GM19023 (cell line): ENCODE measurements around the gene MT1F.
A peak's percentile ranks its signal among the peaks of the same experiment; 100 is the strongest.

Source experiments
- ATAC-seq: cut with Tn5 transposase; IDR thresholded peaks from one replicate; pipeline ENCODE4 v1.9.1; 2021; ENCODE audit warnings: mild to moderate bottlenecking, moderate library complexity; ENCODE audit not compliant: unreplicated experiment

Gene MT1F

GRCh38 chr16:56625140-56625942 lies 32.4 kb upstream of the MT1F start, which contains the start of gene MT1E:
MT1E (plus strand) TSS chr16:56625781; CDS start chr16:56625852, 71 bp downstream.
- peak; percentile 54 for ATAC-seq

DNA sequence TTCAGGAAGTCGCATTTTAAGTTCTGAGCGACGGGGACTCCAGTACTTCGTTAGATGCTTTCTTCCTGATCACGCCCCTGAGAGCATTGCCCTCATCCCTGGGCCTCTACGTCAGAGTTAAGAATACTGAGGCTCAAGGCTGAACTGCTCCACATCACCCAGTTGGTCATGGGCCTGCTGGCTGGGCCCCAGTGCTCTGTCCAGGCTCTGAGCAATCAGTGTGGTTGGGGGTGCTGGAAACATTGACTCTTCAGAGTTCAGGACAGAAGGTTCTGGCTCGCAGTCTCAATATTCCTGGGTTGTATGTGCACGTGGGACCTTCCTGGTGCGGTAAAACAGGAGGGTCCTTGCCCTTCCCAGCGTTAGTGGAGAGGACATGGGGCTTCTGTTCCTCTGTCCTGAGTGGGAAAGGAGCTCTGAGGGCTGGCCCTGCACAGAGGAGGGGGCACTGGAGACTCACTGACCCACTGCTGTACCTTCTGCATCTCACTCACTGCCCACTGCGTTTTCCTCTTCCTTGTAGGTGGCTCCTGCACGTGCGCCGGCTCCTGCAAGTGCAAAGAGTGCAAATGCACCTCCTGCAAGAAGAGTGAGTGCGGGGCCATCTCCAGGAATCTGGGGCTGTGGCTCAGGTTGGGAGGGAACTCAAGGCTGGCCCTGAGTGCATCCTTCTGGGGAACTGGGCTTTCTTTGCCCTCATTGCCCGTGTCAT lies 31.7 kb upstream of the MT1F start:
- peak; percentile 13 for ATAC-seq

DNA sequence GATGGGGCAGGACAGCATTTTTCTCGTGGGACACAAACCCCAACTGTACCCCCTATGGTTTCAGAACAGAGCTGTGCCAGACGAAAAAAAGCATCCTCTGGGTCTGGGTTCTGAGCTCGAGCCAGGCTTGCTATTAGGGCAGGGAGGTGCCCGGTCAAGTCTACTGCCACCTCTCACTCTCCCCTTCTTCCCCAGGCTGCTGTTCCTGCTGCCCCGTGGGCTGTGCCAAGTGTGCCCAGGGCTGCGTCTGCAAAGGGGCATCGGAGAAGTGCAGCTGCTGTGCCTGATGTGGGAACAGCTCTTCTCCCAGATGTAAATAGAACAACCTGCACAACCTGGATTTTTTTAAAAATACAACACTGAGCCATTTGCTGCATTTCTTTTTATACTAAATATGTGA lies 31.1 kb upstream of the MT1F start:
- ATAC-seq, result no peak

- ATAC-seq, result no peak
These were observed 29.0 kb upstream of the MT1F start for GRCh38 chr16:56628486-56629350.

- ATAC-seq, result no peak
These were observed 28.2 kb upstream of the MT1F start for GRCh38 chr16:56629531-56629930.

- ATAC-seq, result peak; percentile 69
These were observed 27.6 kb upstream of the MT1F start for GRCh38 chr16:56630134-56630533.

DNA sequence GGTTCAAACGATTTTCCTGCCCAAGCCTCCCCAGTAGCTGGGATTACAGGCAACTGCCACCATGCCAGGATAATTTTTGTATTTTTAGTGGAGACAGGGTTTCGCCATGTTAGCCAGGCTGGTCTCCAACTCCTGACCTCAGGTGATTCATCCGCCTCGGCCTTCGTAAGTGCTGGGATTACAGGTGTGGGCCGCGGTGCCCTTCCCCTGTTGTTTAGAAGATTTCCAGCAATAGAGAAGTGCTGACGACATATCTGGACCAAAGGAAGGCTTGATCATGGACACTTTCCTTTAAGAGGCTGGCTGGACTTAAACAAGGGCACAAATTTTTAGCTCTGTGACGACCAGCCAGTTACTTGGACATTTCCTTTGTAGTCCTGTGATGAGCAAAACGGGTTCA lies 26.6 kb upstream of the MT1F start:
- no peak for ATAC-seq

GRCh38 chr16:56631832-56632155 lies 26.0 kb upstream of the MT1F start:
- no peak for ATAC-seq

DNA sequence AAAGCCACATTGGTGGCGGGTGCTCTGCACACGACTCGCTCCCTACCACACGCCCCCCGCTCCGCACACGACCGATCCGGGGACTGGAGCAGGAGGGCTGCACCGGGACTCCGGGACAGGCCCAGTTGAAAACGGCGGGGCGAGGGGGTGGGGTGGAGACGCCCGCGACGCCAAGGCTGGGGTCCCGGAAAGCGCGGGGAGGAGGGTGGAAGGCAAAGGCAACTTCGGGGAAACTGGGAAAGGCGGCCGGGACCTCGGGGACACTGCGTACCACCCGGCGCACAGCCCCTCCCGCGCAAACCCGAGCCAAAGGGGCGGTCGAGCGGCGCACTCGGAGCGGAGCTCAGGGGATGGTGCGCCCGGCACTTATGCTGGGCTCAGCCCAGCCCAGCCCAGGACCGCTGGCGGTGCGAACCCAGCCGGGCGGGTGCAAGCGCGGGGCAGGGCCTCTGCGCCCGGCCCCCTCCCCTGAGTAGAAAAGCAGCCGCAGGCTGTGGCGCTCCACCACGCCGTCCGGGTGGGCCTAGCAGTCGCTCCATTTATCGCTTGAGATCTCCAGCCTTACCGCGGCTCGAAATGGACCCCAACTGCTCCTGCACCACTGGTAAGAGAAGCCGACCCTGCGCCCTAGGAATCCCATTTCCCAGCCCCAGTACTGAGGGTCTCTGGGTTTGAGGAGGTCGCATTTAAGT lies 25.5 kb upstream of the MT1F start, which contains the start of gene MT1M:
Gene MT1M, plus strand, starts transcription at position 504 of the 692 bp plus-strand sequence. Its CDS starts 73 bp downstream, at position 577.
- no peak for ATAC-seq

DNA sequence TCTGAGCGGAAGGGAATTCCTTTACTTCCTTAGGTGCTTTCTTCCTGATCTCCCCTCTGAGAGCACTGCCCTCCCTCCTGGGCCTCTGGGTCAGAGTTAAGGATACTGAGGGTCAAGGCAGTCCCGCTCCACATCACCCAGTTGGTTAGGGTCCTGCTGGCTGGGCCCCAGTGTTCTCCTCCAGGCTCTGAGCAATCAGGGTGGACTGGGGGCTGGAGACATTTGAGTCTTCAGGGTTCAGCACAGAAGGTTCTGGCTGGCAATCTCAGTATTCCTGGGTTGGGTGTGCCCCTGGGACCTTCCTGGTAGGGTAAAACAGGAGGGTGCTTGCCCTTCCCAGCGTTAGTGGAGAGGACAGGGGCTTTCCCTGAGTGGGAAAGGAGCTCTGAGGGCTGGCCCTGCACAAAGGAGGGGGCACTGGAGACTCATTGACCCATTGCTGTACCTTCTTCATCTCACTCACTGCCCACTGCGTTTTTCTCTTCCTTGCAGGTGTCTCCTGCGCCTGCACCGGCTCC lies 24.9 kb upstream of the MT1F start:
- no peak for ATAC-seq

DNA sequence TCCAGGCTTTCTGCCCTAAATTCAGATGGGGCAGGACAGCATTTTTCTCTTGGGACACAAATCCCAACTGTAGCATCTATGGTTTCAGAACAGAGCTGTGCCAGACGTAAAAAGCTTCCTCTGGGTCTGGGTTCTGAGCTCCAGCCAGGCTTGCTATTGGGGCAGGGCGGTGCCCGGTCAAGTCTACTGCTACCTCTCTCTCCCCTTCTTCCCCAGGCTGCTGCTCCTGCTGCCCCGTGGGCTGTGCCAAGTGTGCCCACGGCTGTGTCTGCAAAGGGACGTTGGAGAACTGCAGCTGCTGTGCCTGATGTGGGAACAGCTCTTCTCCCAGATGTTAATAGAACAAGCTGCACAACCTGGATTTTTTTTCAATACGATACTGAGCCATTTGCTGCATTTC lies 24.2 kb upstream of the MT1F start:
- ATAC-seq, result no peak

- ATAC-seq, result no peak
These were observed 22.9 kb upstream of the MT1F start for GRCh38 chr16:56634715-56635440.

GRCh38 chr16:56635441-56635967 lies 22.3 kb upstream of the MT1F start:
- ATAC-seq, result no peak

DNA sequence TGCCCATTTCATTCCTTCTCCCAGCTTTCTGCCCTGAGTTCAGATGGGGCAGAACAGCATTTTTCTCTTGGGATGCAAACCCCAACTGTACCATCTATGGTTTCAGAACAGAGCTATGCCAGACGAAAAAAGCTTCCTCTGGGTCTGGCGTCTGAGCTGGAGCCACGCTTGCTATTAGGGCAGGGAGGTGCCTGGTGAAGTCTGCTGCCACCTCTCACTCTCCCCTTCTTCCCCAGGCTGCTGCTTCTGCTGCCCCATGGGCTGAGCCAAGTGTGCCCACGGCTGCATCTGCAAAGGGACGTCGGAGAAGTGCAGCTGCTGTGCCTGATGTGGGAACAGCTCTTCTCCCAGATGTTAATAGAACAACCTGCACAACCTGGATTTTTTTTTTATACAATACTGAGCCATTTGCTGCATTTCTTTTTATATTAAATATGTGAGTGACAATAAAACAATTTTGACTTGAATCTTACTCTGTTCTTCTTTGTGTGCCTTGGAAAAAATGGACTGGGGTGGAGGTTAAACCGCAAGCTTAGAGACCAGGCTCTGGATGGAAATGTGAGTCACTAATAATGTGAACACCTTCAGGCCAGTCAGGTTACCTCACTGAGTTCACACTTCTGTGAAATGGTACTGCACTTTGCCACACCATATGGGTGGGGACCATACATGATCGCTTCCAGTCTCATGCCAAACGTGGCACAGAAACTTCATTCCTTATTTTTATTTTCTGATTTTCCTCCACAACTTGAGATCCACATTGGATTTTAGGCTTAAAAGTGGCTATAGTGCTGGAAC lies 20.9 kb upstream of the MT1F start:
- no peak for ATAC-seq

GRCh38 chr16:56637814-56638750 lies 19.7 kb upstream of the MT1F start, which contains the start of gene MT1A:
MT1A (plus strand) TSS chr16:56638666; CDS start chr16:56638739, 73 bp downstream.
- ATAC-seq, result no peak

- ATAC-seq, result no peak
These were observed 18.7 kb upstream of the MT1F start for GRCh38 chr16:56639045-56639444.

DNA sequence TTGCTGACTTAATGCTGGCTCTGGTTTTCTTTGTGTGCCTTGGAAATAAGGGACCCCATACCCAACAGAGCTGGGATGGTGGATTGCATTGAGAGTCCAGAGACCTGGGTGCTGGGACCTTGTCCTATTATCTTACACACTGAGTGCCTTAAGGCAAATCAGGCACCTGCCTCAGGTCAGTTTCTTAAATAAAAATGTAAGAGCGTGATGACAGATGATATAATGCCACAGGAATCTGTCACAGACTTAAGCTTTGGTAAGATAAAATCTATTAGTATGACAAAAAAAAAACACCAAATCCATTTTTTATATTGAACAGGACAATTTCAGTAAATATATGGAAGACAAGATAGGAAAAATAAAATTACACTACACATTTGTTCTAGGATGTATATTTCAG lies 17.7 kb upstream of the MT1F start:
- no peak for ATAC-seq

DNA sequence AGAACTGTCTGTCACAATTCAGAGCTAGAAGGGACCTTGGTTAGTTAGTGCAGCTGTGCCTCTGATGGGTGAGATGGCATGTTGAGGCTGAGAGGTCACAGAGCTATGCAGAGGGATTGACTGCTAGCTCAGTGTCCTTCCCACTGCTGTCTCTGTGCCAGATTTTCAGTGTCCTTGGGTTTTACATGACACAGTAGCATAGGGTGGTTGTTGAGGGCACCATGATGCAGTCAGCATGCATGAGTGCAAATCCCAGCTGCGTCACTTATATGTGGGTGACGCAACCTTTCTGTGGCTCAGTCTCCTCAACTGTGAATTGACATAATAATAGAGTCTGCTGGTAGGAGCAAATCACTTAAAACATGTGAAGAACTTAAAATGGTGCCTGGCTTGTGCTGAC lies 16.6 kb upstream of the MT1F start:
- ATAC-seq, result no peak
